ENCODE measurements around the gene RFWD3. TPM values are rescaled to one million over a fixed set of nuclear protein-coding genes. Genes with fewer than 3 reads are reported as not detected.

RFWD3 gene
- total RNA-seq, 3 donors from 2014 or later (not counting 1 experiment from before 2014, with no cell fraction given): 41.1 to 53.4 (median 47.5) TPM

- Histone ChIP-seq H3K27me3 (ENCODE audit: control insufficient read depth, insufficient read depth, low read length) (no peaks in the 10 kb centered on the region), H3K36me3 (ENCODE audit: control insufficient read depth, insufficient read depth, low read length) (no peaks in the 10 kb centered on the region), H3K9me3 (ENCODE audit: control insufficient read depth, insufficient read depth, low read length) (no peaks in the 10 kb centered on the region), H3K4me1 (ENCODE audit: control insufficient read depth, insufficient read depth, low read length) (no peaks in the 10 kb centered on the region), H3K4me3 (ENCODE audit: low read length) (no peak overlapping the region), H3K27ac (ENCODE audit: low read length) (no peak overlapping the region)
- H3K9me3 Mint-ChIP-seq: no peaks in the 10 kb centered on the region
- H3K4me3 Mint-ChIP-seq: no peak overlapping the region
- no peaks in the 10 kb centered on the region for H3K27me3 Mint-ChIP-seq (ENCODE audit: low read depth in 2 of 2)
- peaks cover 5 to 6% of the 10 kb centered on the region in 2 donors for H3K4me1 Mint-ChIP-seq
- ATAC-seq: peak; percentile 95 to 100 (median 100)
- TF ChIP-seq CTCF (IDR thresholded peaks at IDR 0.05): peak; percentile 98
- DNase-seq: peak; percentile 75 to 92
- WGBS (ENCODE audit: insufficient coverage): 2% methylated on average over 6 of the region's 6 CpGs
- H3K27ac Mint-ChIP-seq: peak overlapping the region; percentile 1 to 20
- intact Hi-C loops (cut with micrococcal nuclease): loop anchor here (1.0 to 10.0 kb wide), 3 partner anchors 153 to 402 kb away; partner anchors contain the start of gene WDR59
- H3K36me3 Mint-ChIP-seq: no peaks in the 10 kb centered on the region
Measured at GRCh38 chr16:74709441-74709877, 42.8 kb upstream of the RFWD3 start.

GRCh38 chr16:74700438-74701225 is 34.0 kb upstream of the RFWD3 start, which contains the start of gene MLKL:
Gene MLKL, minus strand, starts transcription at chr16:74700862. Its CDS starts 5,105 bp downstream, at chr16:74695757.
- H3K4me3 ChIP-seq (ENCODE audit: low read length): peak within 1 kb of the TSS; percentile 94
- no peaks in the 10 kb centered on the region for H3K27me3 Mint-ChIP-seq (ENCODE audit: low read depth in 2 of 2)
- WGBS (ENCODE audit: insufficient coverage): under 1% methylated on average over 34 of the region's 35 CpGs

GRCh38 chr16:74700116-74700437 is 33.4 kb upstream of the RFWD3 start:
- Mint-ChIP-seq H3K27me3 (ENCODE audit: low read depth in 2 of 2) (no peaks in the 10 kb centered on the region), H3K9me3 (no peaks in the 10 kb centered on the region), H3K4me1 (peaks cover 57 to 60% of the 10 kb centered on the region in 2 donors), H3K27ac (peak overlapping the region; percentile 98 to 99), H3K36me3 (no peaks in the 10 kb centered on the region), H3K4me3 (peak overlapping the region; percentile 100)
- Histone ChIP-seq H3K36me3 (ENCODE audit: control insufficient read depth, insufficient read depth, low read length) (peaks cover 6% of the 10 kb centered on the region), H3K27me3 (ENCODE audit: control insufficient read depth, insufficient read depth, low read length) (no peaks in the 10 kb centered on the region), H3K4me1 (ENCODE audit: control insufficient read depth, insufficient read depth, low read length) (peaks cover 25% of the 10 kb centered on the region), H3K9me3 (ENCODE audit: control insufficient read depth, insufficient read depth, low read length) (no peaks in the 10 kb centered on the region), H3K27ac (ENCODE audit: low read length) (peak overlapping the region; percentile 81), H3K4me3 (ENCODE audit: low read length) (peak overlapping the region; percentile 94)
- intact Hi-C loops (cut with micrococcal nuclease): loop anchor here (2.0 to 10.0 kb wide), 2 partner anchors 33 to 285 kb away; partner anchors contain the start of genes RFWD3 and WDR59
- under 1% methylated on average over 16 of the region's 16 CpGs for WGBS (ENCODE audit: insufficient coverage)
- TF ChIP-seq CTCF (IDR thresholded peaks at IDR 0.05): no peak
- peak in 1 of 2 donors; percentile 57 for DNase-seq
- peak; percentile 16 to 24 (median 20) for ATAC-seq

More at GRCh38 chr16:74700438-74701225, 34.0 kb upstream of the RFWD3 start, which contains the start of gene MLKL:
- DNase-seq (peak; percentile 73 to 77), ATAC-seq (peak; percentile 82 to 90 (median 83))
- H3K4me1 Mint-ChIP-seq: peaks cover 56 to 57% of the 10 kb centered on the region in 2 donors
- no peaks in the 10 kb centered on the region for H3K9me3 Mint-ChIP-seq
- Histone ChIP-seq H3K9me3 (ENCODE audit: control insufficient read depth, insufficient read depth, low read length) (no peaks in the 10 kb centered on the region), H3K4me1 (ENCODE audit: control insufficient read depth, insufficient read depth, low read length) (peaks cover 25% of the 10 kb centered on the region), H3K27ac (ENCODE audit: low read length) (peak within 1 kb of the TSS; percentile 81), H3K36me3 (ENCODE audit: control insufficient read depth, insufficient read depth, low read length) (no peaks in the 10 kb centered on the region), H3K27me3 (ENCODE audit: control insufficient read depth, insufficient read depth, low read length) (no peaks in the 10 kb centered on the region)
- peak within 1 kb of the TSS; percentile 100 for H3K4me3 Mint-ChIP-seq
- no peak for TF ChIP-seq CTCF (IDR thresholded peaks at IDR 0.05)
- peak within 1 kb of the TSS; percentile 98 to 99 for H3K27ac Mint-ChIP-seq
- intact Hi-C loops (cut with micrococcal nuclease): loop anchor here (2.0 to 10.0 kb wide), 2 partner anchors 34 to 284 kb away; partner anchors contain the start of genes RFWD3 and WDR59
- H3K36me3 Mint-ChIP-seq: no peaks in the 10 kb centered on the region
